ENCODE data around the gene SERTAD3.
"Not testable (repeated sequence)": the region's sequence is repeated elsewhere in the genome, so short reads cannot be mapped to it uniquely, and the experiment has no call there.

SERTAD3 gene

DNA sequence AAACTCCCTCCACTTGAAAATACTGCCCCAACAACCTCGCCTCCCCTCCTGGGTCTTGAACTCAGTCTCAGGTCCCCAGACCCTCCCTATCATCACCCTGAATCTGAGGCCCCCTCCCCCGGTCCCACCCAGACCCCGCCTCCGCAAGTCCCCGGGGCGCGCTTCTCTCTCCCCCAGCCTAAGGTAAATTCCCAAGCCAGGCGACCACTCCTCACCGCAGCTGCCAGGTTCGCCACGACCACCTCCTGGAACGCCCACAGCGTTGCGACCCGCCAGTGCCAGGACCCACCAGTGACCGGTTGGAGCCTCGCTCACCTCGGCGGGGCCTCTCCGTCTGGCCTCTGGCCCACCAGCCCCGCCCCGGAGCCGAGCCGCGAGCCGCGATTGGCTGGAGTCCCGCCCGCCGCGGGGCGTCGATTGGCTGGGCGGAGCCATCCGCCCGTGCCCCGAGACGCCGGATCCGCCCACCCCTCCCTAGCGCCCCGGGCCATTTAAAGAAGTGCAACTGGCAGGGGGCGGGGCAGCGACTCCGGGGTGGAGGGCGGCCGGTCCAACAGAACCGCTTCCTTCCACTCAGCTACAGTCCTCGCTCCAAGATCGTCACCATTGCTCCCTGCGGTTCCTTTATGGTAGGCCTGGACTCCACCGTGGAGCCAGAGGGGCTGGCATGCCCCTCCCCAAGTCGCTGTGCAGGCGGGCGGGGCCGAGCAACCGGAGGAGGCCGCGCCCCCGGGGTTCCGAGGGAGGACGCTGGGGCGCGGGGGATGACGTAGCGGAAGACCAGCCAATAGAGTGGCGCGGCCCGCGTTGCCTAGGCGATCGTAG, at the start of gene SERTAD3:
Gene SERTAD3, minus strand, starts transcription at position 336 of the 825 bp plus-strand sequence. CDS start 2,255 bp downstream, outside the sequence.
- DNase-seq (ENCODE audit: low spot score), result peak; percentile 97

GRCh38 chr19:40493778-40494177, 49.6 kb upstream of the SERTAD3 start:
- no peak for DNase-seq (ENCODE audit: low spot score)

GRCh38 chr19:40492274-40492673, 48.1 kb upstream of the SERTAD3 start:
- no peak for DNase-seq (ENCODE audit: low spot score)

DNA sequence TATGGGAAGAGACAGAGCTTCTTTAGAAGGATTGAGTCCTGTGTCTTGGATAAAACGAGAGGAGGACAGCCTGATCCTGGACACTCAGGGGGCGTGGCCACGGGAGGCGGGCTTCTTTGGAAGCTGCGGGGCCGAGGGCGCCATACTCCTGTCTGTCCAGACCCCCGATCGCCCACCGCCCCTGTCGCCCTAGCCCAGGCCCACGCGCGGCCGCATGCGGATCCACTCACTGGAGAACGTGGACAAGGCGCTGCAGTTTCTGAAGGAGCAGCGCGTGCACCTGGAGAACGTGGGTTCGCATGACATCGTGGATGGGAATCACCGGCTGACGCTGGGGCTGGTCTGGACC, 45.7 kb upstream of the SERTAD3 start:
- DNase-seq (ENCODE audit: low spot score), result no peak

GRCh38 chr19:40486017-40486416, 41.9 kb upstream of the SERTAD3 start:
- no peak for DNase-seq (ENCODE audit: low spot score)

GRCh38 chr19:40475878-40476644, 31.9 kb upstream of the SERTAD3 start:
- not testable (repeated sequence) for DNase-seq (ENCODE audit: low spot score)

DNA sequence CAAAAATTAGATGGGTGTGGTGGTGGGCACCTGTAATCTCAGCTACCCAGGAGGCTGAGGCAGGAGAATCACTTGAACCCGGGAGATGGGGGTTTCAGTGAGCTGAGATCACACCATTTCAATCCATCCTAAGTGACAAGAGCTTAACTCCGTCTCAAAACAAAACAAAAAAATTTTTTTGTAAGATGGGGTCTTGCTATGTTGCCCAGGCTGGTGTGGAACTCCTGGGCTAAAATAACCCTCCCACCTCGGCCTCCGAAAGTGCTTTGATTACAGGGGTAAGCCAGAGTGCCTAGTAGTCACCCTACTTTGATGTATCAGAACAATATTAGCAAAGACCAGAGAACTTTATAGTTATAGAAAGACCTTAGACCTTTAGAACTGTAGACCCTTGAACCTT, 30.6 kb upstream of the SERTAD3 start:
- no peak for DNase-seq (ENCODE audit: low spot score)

GRCh38 chr19:40472516-40472915, 28.4 kb upstream of the SERTAD3 start:
- no peak for DNase-seq (ENCODE audit: low spot score)

GRCh38 chr19:40471111-40471510, 27.0 kb upstream of the SERTAD3 start:
- no peak for DNase-seq (ENCODE audit: low spot score)

DNA sequence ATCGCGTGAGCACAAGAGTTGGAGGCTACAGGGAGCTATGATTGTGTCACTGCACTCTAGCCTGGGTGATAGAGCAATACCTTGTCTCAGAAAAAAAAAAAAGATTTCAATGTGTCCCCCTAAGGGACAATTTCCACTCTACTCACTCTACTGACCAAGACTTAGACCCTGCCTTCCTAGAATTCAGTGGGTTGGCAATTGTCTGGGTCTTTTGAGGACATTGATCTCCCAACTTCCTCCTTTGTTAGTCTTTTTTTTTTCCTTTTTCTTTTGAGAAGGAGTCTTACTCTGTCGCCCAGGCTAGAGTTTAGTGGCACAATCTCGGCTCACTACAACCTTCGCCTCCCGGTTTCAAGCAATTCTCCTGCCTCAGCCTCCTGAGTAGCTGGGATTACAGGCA, 24.9 kb upstream of the SERTAD3 start:
- DNase-seq (ENCODE audit: low spot score), result no peak

DNA sequence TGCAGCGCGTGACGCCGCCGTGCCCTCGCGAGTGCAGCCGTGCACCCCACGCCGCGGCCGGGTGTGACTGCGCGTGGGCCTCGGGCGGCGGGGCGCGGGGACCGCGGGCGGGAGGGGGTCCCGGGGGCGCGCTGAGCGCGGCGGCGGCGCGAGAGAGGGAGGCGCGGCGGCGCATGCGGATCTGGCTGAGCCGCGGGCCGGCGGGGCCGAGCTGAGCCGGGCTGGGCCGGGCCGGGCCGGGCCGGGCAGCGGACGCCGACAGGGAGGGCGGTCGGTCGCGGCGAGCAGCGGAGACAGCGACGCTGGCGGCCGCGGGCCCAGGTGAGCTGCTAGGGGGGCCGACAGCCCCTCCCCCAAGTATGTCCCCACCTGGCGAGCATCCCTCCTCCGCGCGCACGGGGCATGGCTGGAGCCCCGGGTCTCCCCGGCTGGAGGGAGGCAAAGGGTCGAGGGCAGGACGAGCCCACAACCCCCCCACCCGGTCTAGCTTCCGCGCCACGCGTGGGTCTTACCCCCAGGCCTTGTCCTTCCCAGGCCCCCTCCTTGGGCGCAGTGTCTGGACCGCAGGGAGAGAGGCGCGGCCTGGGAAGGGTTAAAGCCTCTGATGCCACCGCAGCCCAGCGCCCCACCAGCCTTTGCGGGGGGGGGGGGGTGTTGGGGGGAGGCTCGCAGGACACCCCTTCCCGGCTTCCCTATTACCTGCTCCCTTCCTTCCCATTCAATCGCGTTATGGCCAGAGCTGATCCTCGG, 23.0 kb upstream of the SERTAD3 start, which contains the start of gene SPTBN4:
Gene SPTBN4, plus strand, starts transcription at position 17 of the 750 bp plus-strand sequence. CDS start 5,621 bp downstream, outside the sequence.
- DNase-seq (ENCODE audit: low spot score), result no peak

DNA sequence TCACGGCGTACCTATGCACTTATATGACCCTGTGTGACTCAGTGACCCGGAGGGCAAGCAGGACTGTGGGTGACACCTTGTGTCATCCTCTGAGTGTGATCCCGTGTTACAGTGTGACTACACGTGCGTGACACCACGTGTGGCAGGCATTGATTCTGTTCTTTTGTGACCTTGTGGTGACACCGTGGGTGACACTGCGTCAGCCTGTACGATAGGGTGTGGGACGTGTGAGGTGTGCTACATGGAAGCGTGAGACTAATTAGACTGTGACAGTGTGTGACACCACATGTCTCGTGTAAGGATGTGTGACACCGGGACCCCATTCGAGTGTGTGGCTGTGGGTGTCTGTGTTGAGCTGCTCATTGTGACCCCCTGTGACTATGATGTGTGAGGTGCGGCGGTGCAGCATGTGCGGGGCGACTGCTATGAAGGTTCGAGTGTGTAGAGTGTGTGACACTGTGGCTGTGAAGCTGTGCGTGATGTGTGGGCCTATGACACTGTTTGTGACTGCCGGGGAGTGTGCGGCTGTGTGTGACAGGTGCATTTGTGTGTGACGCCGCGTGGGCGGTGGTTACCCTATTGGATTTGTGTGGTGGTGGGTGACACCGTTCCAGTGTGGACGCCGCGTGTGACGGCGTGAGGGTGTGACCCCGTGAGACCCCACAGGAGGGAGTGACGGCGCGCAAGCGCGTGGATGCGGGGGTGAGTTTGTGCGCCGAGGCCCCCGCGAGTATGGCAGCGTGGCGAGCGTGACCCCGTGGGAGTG, 22.3 kb upstream of the SERTAD3 start:
- no peak for DNase-seq (ENCODE audit: low spot score)

DNA sequence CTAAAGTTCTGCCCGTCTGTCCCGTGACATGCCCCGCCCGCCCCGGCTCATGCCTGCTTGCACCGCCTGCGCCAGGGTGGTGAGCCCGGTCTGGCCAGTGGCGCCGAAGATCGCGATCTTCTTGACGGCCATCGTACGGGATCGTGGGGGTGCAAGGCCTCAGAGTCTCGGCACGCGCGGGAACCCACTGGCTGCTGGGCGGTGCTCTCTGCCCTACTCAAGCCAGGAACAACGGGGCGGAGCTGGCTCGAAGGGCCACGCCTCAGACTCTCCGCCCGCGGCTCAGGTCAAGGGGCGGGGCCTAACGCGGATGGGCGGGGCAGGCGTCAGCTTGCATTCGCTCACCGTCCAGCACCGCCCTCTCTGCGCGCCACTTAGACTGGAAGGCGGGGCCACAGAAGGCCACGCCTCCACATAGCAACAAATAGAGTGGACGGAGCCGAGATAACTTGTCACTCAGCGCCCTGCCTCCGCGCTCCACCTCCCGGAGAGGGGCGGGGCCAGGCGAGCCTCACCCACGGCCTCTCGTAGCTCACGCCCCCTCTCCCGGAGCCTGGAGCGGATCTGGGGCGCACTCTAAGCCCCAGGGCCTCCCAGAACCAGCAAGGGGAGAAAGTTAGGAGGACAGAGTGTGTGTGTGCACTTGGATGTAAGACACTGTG, 21.6 kb upstream of the SERTAD3 start, which contains the start of gene BLVRB:
Gene BLVRB, minus strand, starts transcription at position 189 of the 662 bp plus-strand sequence. Its CDS starts 57 bp downstream, at position 132.
- peak; percentile 100 for DNase-seq (ENCODE audit: low spot score)

GRCh38 chr19:40465025-40465556, 21.0 kb upstream of the SERTAD3 start:
- no peak for DNase-seq (ENCODE audit: low spot score)

- DNase-seq (ENCODE audit: low spot score), result peak; percentile 54
These were observed 20.2 kb upstream of the SERTAD3 start for GRCh38 chr19:40464059-40465024.

GRCh38 chr19:40463587-40464037, 19.5 kb upstream of the SERTAD3 start:
- DNase-seq (ENCODE audit: low spot score), result not testable (repeated sequence)

DNA sequence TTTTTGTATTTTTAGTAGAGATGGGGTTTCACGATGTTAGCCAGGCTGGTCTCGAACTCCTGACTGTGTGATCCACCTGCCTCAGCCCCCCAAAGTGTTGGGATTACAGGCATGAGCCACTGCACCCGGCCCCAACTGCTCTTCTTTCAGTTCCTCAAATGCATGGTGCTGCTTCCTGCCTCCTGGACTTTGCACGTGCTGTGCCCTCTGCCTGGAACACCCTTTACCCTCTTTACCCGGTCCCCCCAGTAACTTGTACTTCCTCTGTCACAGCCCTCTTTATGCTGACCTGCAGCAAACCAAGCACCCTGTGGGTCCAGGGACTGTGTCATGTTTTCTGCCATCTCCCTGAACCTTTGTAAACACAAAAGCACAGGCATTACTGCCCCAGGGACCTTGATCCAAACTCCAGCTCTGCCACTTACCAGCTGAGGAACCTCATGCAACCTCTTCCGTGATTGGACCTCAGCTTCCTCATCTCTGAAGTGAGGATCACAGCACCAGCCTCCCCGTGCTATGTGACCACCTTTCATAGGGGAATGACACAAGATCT, 17.6 kb upstream of the SERTAD3 start:
- no peak for DNase-seq (ENCODE audit: low spot score)

GRCh38 chr19:40460185-40460584, 16.1 kb upstream of the SERTAD3 start:
- no peak for DNase-seq (ENCODE audit: low spot score)

DNA sequence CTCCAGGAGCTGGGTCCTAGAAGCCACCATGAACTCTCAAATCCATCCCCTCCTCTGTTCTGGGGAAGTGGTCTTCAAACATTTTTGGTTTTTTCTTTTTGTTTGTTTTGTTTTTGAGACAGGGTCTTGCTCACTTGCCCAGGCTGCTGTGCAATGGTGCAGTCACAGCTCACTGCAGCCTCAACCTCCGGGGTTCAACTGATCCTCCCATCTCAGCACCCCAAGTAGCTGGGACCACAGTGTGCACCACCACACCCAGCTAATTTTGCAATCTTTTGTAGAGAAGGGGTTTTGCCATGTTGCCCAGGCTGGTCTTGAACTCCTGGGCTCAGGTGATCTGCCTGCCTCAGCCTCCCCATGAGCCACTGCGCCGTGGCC, 14.5 kb upstream of the SERTAD3 start:
- DNase-seq (ENCODE audit: low spot score), result no peak
